Measurements from ENCODE around the gene PWWP2A.

- TF ChIP-seq SREBF2 (IDR thresholded peaks at IDR 0.05; ENCODE audit: low read length) (no peak), SKIL (IDR thresholded peaks at IDR 0.05; ENCODE audit: low read depth, poor library complexity, severe bottlenecking) (no peak), POLR2A (IDR thresholded peaks at IDR 0.05; ENCODE audit: low read depth, low read length) (no peak), PML (IDR thresholded peaks at IDR 0.05; ENCODE audit: low read length) (no peak), ZBTB4 (CRISPR knock-in tag; IDR thresholded peaks at IDR 0.05) (no peak), ZNF24 (IDR thresholded peaks at IDR 0.05) (no peak), GABPA (IDR thresholded peaks at IDR 0.05; ENCODE audit: low read depth) (no peak), MAX (IDR thresholded peaks at IDR 0.05; ENCODE audit: low read depth, low read length) (no peak), POLR2AphosphoS5 (IDR thresholded peaks at IDR 0.05; ENCODE audit: low read length) (no peak), NKRF (conservative IDR thresholded peaks at IDR 0.05) (no peak), CHD2 (IDR thresholded peaks at IDR 0.05; ENCODE audit: borderline replicate concordance, low read depth, low read length) (no peak)
Measured at GRCh38 chr5:160166973-160167623, 47.8 kb upstream of the PWWP2A start.

Data from GM12878 (cell line).